ENCODE results near the gene EN1.

EN1 gene

GRCh38 chr2:118815314-118815713 lies 32.1 kb downstream of the EN1 start:
- Histone ChIP-seq H3K9me3 (ENCODE audit: control insufficient read depth, insufficient read depth, low read length) (no peaks in the 10 kb centered on the region), H3K27me3 (ENCODE audit: control insufficient read depth, insufficient read depth, low read length) (peaks cover 15% of the 10 kb centered on the region; the same call in 1 of the 2 replicates), H3K9ac (ENCODE audit: low read depth, low read length) (no peak overlapping the region), H3K36me3 (ENCODE audit: control insufficient read depth, insufficient read depth, low read length) (no peaks in the 10 kb centered on the region), H3K27ac (ENCODE audit: low read depth, low read length) (no peak overlapping the region), H3K4me1 (ENCODE audit: control insufficient read depth, insufficient read depth, low read length) (peaks cover 26% of the 10 kb centered on the region), H3K4me3 (ENCODE audit: low read depth, low read length) (no peak overlapping the region)

GRCh38 chr2:118814368-118814767 lies 33.1 kb downstream of the EN1 start:
- Histone ChIP-seq H3K36me3 (ENCODE audit: control insufficient read depth, insufficient read depth, low read length) (no peaks in the 10 kb centered on the region), H3K9me3 (ENCODE audit: control insufficient read depth, insufficient read depth, low read length) (no peaks in the 10 kb centered on the region), H3K9ac (ENCODE audit: low read depth, low read length) (no peak overlapping the region), H3K27me3 (ENCODE audit: control insufficient read depth, insufficient read depth, low read length) (peaks cover 21% of the 10 kb centered on the region; the same call in 1 of the 2 replicates), H3K27ac (ENCODE audit: low read depth, low read length) (no peak overlapping the region), H3K4me1 (ENCODE audit: control insufficient read depth, insufficient read depth, low read length) (peaks cover 26% of the 10 kb centered on the region), H3K4me3 (ENCODE audit: low read depth, low read length) (no peak overlapping the region)

DNA sequence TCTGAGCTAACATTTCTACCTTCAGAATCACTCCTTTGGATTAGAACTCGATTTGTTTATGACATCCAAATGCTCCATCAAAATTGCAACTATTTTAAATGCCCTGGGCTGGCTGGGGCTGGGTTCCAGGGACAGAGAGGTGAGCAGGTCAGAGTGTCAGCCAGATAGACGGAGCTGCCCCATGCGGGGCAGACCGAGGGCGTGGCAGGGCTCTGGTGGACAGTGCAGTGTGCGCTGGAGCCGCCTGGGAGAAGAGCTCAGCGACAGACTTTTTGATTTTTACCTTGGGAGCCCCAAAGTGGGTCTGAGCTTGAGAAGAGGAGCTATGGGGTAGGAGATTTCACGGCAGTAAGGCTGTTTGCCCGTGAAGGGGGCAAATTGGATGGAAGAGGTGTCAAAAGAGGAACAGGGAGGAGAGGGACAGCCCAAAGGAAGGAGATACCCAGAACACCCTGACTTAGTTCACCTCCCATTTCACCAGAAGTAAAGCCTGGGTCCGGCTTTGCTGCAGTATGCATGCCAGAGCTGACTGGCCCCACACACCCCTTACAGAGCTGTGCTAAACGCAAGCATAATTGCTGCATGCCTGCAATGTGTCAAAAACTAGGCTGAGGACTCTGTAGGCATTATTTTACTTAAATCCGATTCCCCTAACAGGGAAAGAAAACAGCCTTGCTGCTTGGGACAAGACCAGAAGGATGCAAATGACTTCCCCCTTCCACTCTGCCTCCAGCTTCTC lies 33.7 kb downstream of the EN1 start:
- peaks cover 24% of the 10 kb centered on the region; the same call in 1 of the 2 replicates for H3K27me3 ChIP-seq (ENCODE audit: control insufficient read depth, insufficient read depth, low read length)
- H3K27ac ChIP-seq (ENCODE audit: low read depth, low read length): no peak overlapping the region
- H3K9ac ChIP-seq (ENCODE audit: low read depth, low read length): no peak overlapping the region
- H3K36me3 ChIP-seq (ENCODE audit: control insufficient read depth, insufficient read depth, low read length): no peaks in the 10 kb centered on the region
- H3K9me3 ChIP-seq (ENCODE audit: control insufficient read depth, insufficient read depth, low read length): no peaks in the 10 kb centered on the region
- peaks cover 29% of the 10 kb centered on the region for H3K4me1 ChIP-seq (ENCODE audit: control insufficient read depth, insufficient read depth, low read length)
- no peak overlapping the region for H3K4me3 ChIP-seq (ENCODE audit: low read depth, low read length)

- no peak overlapping the region for H3K27ac ChIP-seq (ENCODE audit: low read depth, low read length)
- H3K9me3 ChIP-seq (ENCODE audit: control insufficient read depth, insufficient read depth, low read length): no peaks in the 10 kb centered on the region
- H3K36me3 ChIP-seq (ENCODE audit: control insufficient read depth, insufficient read depth, low read length): no peaks in the 10 kb centered on the region
- peaks cover 36% of the 10 kb centered on the region for H3K4me1 ChIP-seq (ENCODE audit: control insufficient read depth, insufficient read depth, low read length)
- H3K9ac ChIP-seq (ENCODE audit: low read depth, low read length): no peak overlapping the region
- H3K27me3 ChIP-seq (ENCODE audit: control insufficient read depth, insufficient read depth, low read length): peaks cover 24% of the 10 kb centered on the region; the same call in 1 of the 2 replicates
- H3K4me3 ChIP-seq (ENCODE audit: low read depth, low read length): no peak overlapping the region
These were observed 34.3 kb downstream of the EN1 start for GRCh38 chr2:118813111-118813510.

- no peaks in the 10 kb centered on the region for H3K9me3 ChIP-seq (ENCODE audit: control insufficient read depth, insufficient read depth, low read length)
These were observed 34.9 kb downstream of the EN1 start for GRCh38 chr2:118812552-118812951.

DNA sequence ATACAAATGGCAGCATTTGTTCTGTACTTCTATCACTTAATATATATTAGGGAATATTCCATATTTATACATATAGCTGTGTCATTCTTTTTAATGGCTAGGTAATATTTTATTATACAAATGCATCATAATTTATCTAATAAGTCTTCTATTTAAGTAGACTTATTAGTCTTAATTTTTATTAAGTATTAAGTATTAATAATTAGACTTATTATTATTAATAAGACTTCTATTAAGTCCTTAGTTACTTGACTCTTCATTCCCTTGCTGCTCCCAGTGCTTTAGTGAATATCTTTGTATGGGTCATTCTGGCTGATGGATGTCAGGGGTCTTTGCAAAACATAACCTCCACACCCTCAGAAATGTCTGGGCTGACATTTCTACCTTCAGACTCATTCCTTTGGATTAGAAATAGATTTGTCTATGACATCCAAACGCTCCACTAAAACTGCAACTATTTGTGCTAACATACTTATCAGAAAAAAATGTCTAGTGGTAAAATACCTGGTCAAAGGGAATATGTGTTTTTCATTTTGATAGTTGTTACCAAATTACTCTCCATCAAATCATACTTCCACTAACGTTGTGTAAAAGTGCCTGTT lies 35.8 kb downstream of the EN1 start:
- Histone ChIP-seq H3K4me1 (ENCODE audit: control insufficient read depth, insufficient read depth, low read length) (peaks cover 49% of the 10 kb centered on the region), H3K27ac (ENCODE audit: low read depth, low read length) (no peak overlapping the region), H3K9me3 (ENCODE audit: control insufficient read depth, insufficient read depth, low read length) (no peaks in the 10 kb centered on the region), H3K27me3 (ENCODE audit: control insufficient read depth, insufficient read depth, low read length) (peaks cover 21% of the 10 kb centered on the region; the same call in 1 of the 2 replicates), H3K36me3 (ENCODE audit: control insufficient read depth, insufficient read depth, low read length) (no peaks in the 10 kb centered on the region), H3K9ac (ENCODE audit: low read depth, low read length) (no peak overlapping the region), H3K4me3 (ENCODE audit: low read depth, low read length) (no peak overlapping the region)

More at GRCh38 chr2:118812552-118812951, 34.9 kb downstream of the EN1 start:
- Histone ChIP-seq H3K4me1 (ENCODE audit: control insufficient read depth, insufficient read depth, low read length) (peaks cover 40% of the 10 kb centered on the region), H3K9ac (ENCODE audit: low read depth, low read length) (no peak overlapping the region), H3K4me3 (ENCODE audit: low read depth, low read length) (no peak overlapping the region), H3K27ac (ENCODE audit: low read depth, low read length) (no peak overlapping the region), H3K36me3 (ENCODE audit: control insufficient read depth, insufficient read depth, low read length) (no peaks in the 10 kb centered on the region), H3K27me3 (ENCODE audit: control insufficient read depth, insufficient read depth, low read length) (peaks cover 22% of the 10 kb centered on the region; the same call in 1 of the 2 replicates)

DNA sequence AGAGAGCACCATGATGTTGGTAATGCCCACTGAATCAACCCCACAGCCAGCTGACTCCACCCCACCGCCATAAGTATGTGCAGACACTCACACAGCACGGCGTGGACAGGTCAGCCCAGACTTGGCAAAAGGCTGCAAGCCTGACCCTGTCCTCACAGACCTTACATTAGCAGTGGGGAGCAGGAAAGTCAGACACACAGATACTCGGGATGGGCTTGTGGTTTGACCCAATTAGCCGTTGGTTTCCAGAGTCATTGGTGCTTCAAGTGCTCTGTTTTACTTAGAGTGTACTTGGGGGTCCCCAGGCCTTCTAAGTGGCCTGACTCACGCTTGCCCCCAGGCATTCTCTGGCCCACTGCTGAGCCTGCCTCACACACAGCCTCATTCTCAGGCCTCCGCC lies 36.7 kb downstream of the EN1 start:
- peaks cover 57% of the 10 kb centered on the region for H3K4me1 ChIP-seq (ENCODE audit: control insufficient read depth, insufficient read depth, low read length)
- H3K9ac ChIP-seq (ENCODE audit: low read depth, low read length): no peak overlapping the region
- H3K27ac ChIP-seq (ENCODE audit: low read depth, low read length): no peak overlapping the region
- no peak overlapping the region for H3K4me3 ChIP-seq (ENCODE audit: low read depth, low read length)
- no peaks in the 10 kb centered on the region for H3K36me3 ChIP-seq (ENCODE audit: control insufficient read depth, insufficient read depth, low read length)
- H3K9me3 ChIP-seq (ENCODE audit: control insufficient read depth, insufficient read depth, low read length): no peaks in the 10 kb centered on the region
- peaks cover 23% of the 10 kb centered on the region for H3K27me3 ChIP-seq (ENCODE audit: control insufficient read depth, insufficient read depth, low read length)

- no peaks in the 10 kb centered on the region for H3K9me3 ChIP-seq (ENCODE audit: control insufficient read depth, insufficient read depth, low read length)
- no peaks in the 10 kb centered on the region for H3K36me3 ChIP-seq (ENCODE audit: control insufficient read depth, insufficient read depth, low read length)
- H3K27me3 ChIP-seq (ENCODE audit: control insufficient read depth, insufficient read depth, low read length): peaks cover 23% of the 10 kb centered on the region
- peak overlapping the region; percentile 71 for H3K27ac ChIP-seq (ENCODE audit: low read depth, low read length)
- H3K9ac ChIP-seq (ENCODE audit: low read depth, low read length): peak overlapping the region; percentile 60; the same call in 1 of the 2 replicates
- H3K4me1 ChIP-seq (ENCODE audit: control insufficient read depth, insufficient read depth, low read length): peaks cover 44% of the 10 kb centered on the region
- H3K4me3 ChIP-seq (ENCODE audit: low read depth, low read length): peak overlapping the region; percentile 46
These were observed 39.0 kb downstream of the EN1 start for GRCh38 chr2:118808429-118808809.

DNA sequence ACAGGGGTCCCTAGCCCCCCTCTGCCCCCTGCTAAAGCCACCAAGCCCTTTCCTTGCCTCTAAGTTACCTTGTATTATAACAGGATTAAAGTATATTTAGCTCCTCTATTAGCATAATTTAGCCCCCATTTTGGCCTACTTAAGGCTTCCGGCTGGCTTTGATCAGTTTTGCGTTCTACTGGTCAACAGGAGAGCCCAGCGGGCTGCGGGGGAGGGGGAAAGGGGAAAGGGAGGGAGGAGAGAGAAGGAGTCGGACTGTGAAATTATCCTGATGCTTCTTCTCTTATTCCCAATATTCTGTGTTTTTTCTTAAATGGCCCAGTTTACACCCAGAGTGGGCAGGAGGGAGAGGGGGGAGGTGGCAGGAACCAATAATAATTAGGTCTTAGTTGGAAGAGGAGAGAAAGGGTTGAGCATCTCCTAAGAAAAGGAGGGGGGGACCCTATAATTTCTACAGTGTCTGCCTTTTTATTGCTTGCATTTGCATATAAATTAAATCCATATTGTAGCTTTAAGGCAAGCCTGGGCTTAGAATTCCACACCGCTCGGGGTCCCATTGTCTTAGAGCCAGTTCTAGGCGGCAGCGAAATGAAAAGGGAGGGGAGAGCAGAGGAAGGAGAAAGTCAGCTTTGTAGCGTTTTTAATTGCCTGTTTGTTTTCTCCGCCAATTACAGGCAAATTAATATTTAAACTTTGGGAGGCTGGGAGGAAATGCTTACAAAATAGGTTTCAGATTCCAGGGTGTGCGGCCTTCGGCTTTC lies 39.6 kb downstream of the EN1 start:
- H3K27ac ChIP-seq (ENCODE audit: low read depth, low read length): peak overlapping the region; percentile 71
- H3K4me3 ChIP-seq (ENCODE audit: low read depth, low read length): peak overlapping the region; percentile 46
- H3K9ac ChIP-seq (ENCODE audit: low read depth, low read length): peak overlapping the region; percentile 60; the same call in 1 of the 2 replicates
- no peaks in the 10 kb centered on the region for H3K9me3 ChIP-seq (ENCODE audit: control insufficient read depth, insufficient read depth, low read length)
- peaks cover 21% of the 10 kb centered on the region for H3K27me3 ChIP-seq (ENCODE audit: control insufficient read depth, insufficient read depth, low read length)
- no peaks in the 10 kb centered on the region for H3K36me3 ChIP-seq (ENCODE audit: control insufficient read depth, insufficient read depth, low read length)
- peaks cover 38% of the 10 kb centered on the region for H3K4me1 ChIP-seq (ENCODE audit: control insufficient read depth, insufficient read depth, low read length)

DNA sequence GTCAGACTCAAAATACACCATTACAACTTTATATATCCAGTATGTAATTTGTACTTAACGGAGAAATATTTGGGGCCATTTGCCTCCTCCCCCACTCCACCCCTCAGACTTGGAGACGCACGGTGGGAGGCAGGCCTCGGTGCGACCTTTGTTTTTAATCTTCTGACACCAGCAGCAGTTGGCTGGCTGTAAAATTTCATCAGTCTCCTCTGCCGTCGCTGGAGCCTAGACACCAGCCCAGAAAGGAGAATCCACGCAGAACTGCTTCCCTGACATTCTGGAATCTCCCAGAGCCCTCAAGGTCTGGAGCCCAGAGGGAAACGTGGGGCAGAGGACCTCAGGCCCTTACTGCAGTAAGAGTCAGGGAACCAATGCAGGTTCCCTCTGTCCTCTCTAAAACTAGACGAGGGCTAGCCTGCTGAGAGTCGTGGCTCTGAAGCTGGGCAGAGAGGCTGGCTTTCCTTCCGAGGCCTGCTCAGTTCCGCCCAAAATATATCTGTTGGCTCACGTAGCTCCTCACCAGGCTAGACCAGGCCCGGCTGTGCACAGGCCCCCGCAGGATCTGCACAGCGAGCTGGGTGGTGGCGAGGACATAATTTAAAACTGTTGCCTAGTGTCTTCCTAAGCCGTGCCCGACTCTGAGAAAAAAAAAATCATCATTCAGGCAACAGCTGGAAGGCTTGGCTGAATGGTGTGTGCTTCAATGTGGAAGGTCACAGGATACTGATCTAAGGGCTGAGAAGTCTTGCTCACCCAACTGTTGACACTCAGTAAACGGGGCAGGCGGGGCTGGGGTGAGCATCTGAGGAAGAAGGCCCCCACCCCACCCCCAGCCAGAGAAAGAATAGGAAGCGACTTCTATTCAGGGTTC lies 40.4 kb downstream of the EN1 start:
- Histone ChIP-seq H3K9me3 (ENCODE audit: control insufficient read depth, insufficient read depth, low read length) (no peaks in the 10 kb centered on the region), H3K27me3 (ENCODE audit: control insufficient read depth, insufficient read depth, low read length) (peaks cover 17% of the 10 kb centered on the region), H3K4me1 (ENCODE audit: control insufficient read depth, insufficient read depth, low read length) (peaks cover 31% of the 10 kb centered on the region), H3K36me3 (ENCODE audit: control insufficient read depth, insufficient read depth, low read length) (no peaks in the 10 kb centered on the region), H3K27ac (ENCODE audit: low read depth, low read length) (peak overlapping the region; percentile 71), H3K9ac (ENCODE audit: low read depth, low read length) (no peak overlapping the region), H3K4me3 (ENCODE audit: low read depth, low read length) (peak overlapping the region; percentile 46; the same call in 1 of the 2 replicates)
